ENCODE results near the gene TNPO1. TPM values are rescaled to one million over a fixed set of nuclear protein-coding genes. Genes with fewer than 3 reads are reported as not detected.

TNPO1 gene
- total and polyA plus RNA-seq, 2 of the 8 experiments (the other 6 are each of a cell fraction or from before 2014, with no cell fraction given), result 38.5 to 211 TPM

GRCh38 chr5:72936893-72937292 is 120.4 kb downstream of the TNPO1 start:
- H3K27ac ChIP-seq (ENCODE audit: low read depth, low read length), result no peak overlapping the region
- TF ChIP-seq FOSL1 (IDR thresholded peaks at IDR 0.05; ENCODE audit: insufficient read depth, low read depth, low read length) (no peak), NRF1 (IDR thresholded peaks at IDR 0.05; ENCODE audit: low read depth, low read length) (no peak), CTBP2 (IDR thresholded peaks at IDR 0.05; ENCODE audit: borderline replicate concordance, insufficient read depth, insufficient read length, low read length) (no peak), KDM4A (IDR thresholded peaks at IDR 0.05; ENCODE audit: low read depth, low read length, severe bottlenecking) (no peak)
- H3K18ac ChIP-seq (ENCODE audit: extremely low read depth, low read length), result no peak overlapping the region
- no peak overlapping the region for H3K14ac ChIP-seq (ENCODE audit: insufficient read length)
- no peaks in the 10 kb centered on the region for H3K79me2 ChIP-seq (ENCODE audit: control insufficient read depth in 1 of 2, insufficient read depth in 2 of 2, low read length in 2 of 2)
- no peak overlapping the region for H4K91ac ChIP-seq (replicated peaks; ENCODE audit: insufficient read length, low read length)
- DNase-seq (ENCODE audit: low read depth in 1 of 2, low spot score in 2 of 2), result no peak
- H4K8ac ChIP-seq (ENCODE audit: extremely low read depth, insufficient read depth, low read length), result no peak overlapping the region; the same call in 1 of the 2 replicates
- WGBS, 2 experiments (ENCODE audit: extremely low coverage in 1 of 2, insufficient coverage in 1 of 2, insufficient read length in 1 of 2, insufficient replicate concordance in 2 of 2, low coverage in 1 of 2, low lambda C conversion rate in 2 of 2, missing lambda C conversion rate in 1 of 2), result 87% methylated on average over 4 of the region's 4 CpGs; no CpG with 5 or more reads in 1 of the 2 experiments
- H3K36me3 ChIP-seq (ENCODE audit: control insufficient read depth in 2 of 4, insufficient read depth in 4 of 4, low read length in 3 of 4), result peaks cover 0 to 2% (median 0%) of the 10 kb centered on the region in 4 experiments; a peak in 1 of 8 replicates
- ChIA-PET CTCF (ENCODE audit: partially characterized antibody) (interaction anchor here (0.9 kb wide), 1 partner anchor 12 kb away, joined by 3 read pairs; no protein-coding TSS in a partner anchor), POLR2A (ENCODE audit: partially characterized antibody) (no interaction called here)
- no peaks in the 10 kb centered on the region for H3K79me1 ChIP-seq (ENCODE audit: low read depth, low read length)
- H3K4me2 ChIP-seq (ENCODE audit: insufficient read depth in 1 of 2, low read depth in 2 of 2, low read length in 2 of 2), result no peak overlapping the region
- no peaks in the 10 kb centered on the region for H4K20me1 ChIP-seq (replicated peaks in 1 of 2; ENCODE audit: control insufficient read depth in 1 of 2, insufficient read depth in 2 of 2, low read length in 2 of 2)
- H3K4me1 ChIP-seq (replicated peaks in 1 of 4; ENCODE audit: control insufficient read depth in 3 of 4, insufficient read depth in 4 of 4, low read length in 3 of 4), result no peaks in the 10 kb centered on the region
- H2AFZ ChIP-seq (ENCODE audit: low read length), result no peak overlapping the region
- H2BK120ac ChIP-seq (replicated peaks; ENCODE audit: low read depth, low read length), result no peak overlapping the region
- H3K4me3 ChIP-seq (ENCODE audit: extremely low read depth in 1 of 4, insufficient read depth in 2 of 4, low read depth in 3 of 4, low read length in 4 of 4), result no peak overlapping the region
- H4K5ac ChIP-seq (ENCODE audit: insufficient read length, low read depth, low read length), result no peak overlapping the region
- H3K4ac ChIP-seq (replicated peaks; ENCODE audit: insufficient read length, low read depth, low read length), result no peak overlapping the region
- no peak overlapping the region for H2BK12ac ChIP-seq (ENCODE audit: low read depth, low read length)
- H3K23me2 ChIP-seq (ENCODE audit: low read depth, low read length), result no peaks in the 10 kb centered on the region
- no peak for FAIRE-seq
- no peak overlapping the region for H2BK15ac ChIP-seq (ENCODE audit: low read length)
- no peak overlapping the region for H3K9ac ChIP-seq (replicated peaks in 1 of 4; ENCODE audit: extremely low read depth in 1 of 4, low read depth in 3 of 4, low read length in 3 of 4)
- H3K56ac ChIP-seq (replicated peaks; ENCODE audit: insufficient read length, low read depth, low read length), result no peak overlapping the region
- no peaks in the 10 kb centered on the region for H3K27me3 ChIP-seq (replicated peaks in 1 of 4; ENCODE audit: control insufficient read depth in 3 of 4, extremely low read depth in 1 of 4, insufficient read depth in 3 of 4, low read length in 3 of 4)
- H2BK5ac ChIP-seq (ENCODE audit: low read depth, low read length), result no peak overlapping the region
- H3K9me3 ChIP-seq (ENCODE audit: insufficient read depth in 2 of 2, low read depth in 1 of 2, low read length in 1 of 2), result peaks cover 3 to 10% of the 10 kb centered on the region in 2 experiments; a peak in 3 of 4 replicates
- no peak overlapping the region for H3K23ac ChIP-seq (ENCODE audit: insufficient read length)
- H2BK20ac ChIP-seq (ENCODE audit: low read length), result no peak overlapping the region
- no peak overlapping the region for H2AK5ac ChIP-seq (ENCODE audit: low read depth, low read length)

Data from H1 (cell line).